Ishikawa (cell line): Measurements from ENCODE around the gene TGFBRAP1.

Experiments
- CEBPB ChIP-seq: IDR thresholded peaks from 2 replicates; pipeline ENCODE4 v1.6.1; 2012
- EGR1 ChIP-seq: IDR thresholded peaks from 2 replicates; pipeline ENCODE4 v1.6.1; 2012
- EP300 ChIP-seq: IDR thresholded peaks from 2 replicates; pipeline ENCODE4 v1.6.1; 2012; ENCODE audit warnings: borderline replicate concordance
- NFIC ChIP-seq: IDR thresholded peaks from 2 replicates; pipeline ENCODE4 v1.6.1; 2012
- RAD21 ChIP-seq: IDR thresholded peaks from 2 replicates; pipeline ENCODE4 v1.6.1; 2012; ENCODE audit warnings: low read depth
- TAF1 ChIP-seq: IDR thresholded peaks from 2 replicates; pipeline ENCODE4 v1.6.1; 2012; ENCODE audit warnings: low read depth, mild to moderate bottlenecking
- TCF12 ChIP-seq: IDR thresholded peaks from 2 replicates; pipeline ENCODE4 v1.6.1; 2012; ENCODE audit warnings: low read depth
- TEAD4 ChIP-seq: IDR thresholded peaks from 2 replicates; pipeline ENCODE4 v1.6.1; 2012
- YY1 ChIP-seq: IDR thresholded peaks from 2 replicates; pipeline ENCODE4 v1.6.1; 2012; ENCODE audit warnings: low read depth
- ZBTB7A ChIP-seq: IDR thresholded peaks from 2 replicates; pipeline ENCODE4 v1.6.1; 2012; ENCODE audit warnings: low read depth
- TF ChIP-seq, protein P1 (sequence below): IDR thresholded peaks from 2 replicates; pipeline ENCODE4 v1.6.1; 2012; ENCODE audit warnings: low read depth, mild to moderate bottlenecking
- TF ChIP-seq, protein P2 (sequence below): IDR thresholded peaks from 2 replicates; pipeline ENCODE4 v1.6.1; 2012
- TF ChIP-seq, protein P3 (sequence below): IDR thresholded peaks from 2 replicates; pipeline ENCODE4 v1.6.1; 2012

DNA sequence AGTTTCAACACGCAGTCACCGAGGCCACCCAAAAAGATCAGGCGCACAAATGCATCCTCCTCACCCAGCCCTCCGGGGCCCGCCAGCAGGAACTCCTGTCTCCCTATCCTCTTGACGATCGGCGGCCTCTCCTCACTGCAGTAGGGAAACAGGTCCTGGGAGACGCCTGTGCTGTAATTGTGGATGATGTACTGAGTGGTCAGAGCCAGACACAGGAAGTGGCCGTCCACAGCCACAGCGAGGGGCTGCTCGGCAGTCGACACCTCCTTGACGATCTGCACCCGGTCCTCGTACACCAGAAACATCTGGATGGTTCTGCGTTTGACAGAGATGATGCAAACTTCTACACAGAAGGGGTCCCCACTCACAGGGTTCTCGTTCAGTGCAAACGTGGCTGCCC is 22.0 kb downstream of the TGFBRAP1 start:
- TF ChIP-seq TCF12: no peak
- TF ChIP-seq RAD21: no peak
- TF ChIP-seq NFIC: no peak
- no peak for TF ChIP-seq CEBPB
- TF ChIP-seq ZBTB7A: no peak
- TF ChIP-seq EGR1: no peak
- TF ChIP-seq, protein P1, sequence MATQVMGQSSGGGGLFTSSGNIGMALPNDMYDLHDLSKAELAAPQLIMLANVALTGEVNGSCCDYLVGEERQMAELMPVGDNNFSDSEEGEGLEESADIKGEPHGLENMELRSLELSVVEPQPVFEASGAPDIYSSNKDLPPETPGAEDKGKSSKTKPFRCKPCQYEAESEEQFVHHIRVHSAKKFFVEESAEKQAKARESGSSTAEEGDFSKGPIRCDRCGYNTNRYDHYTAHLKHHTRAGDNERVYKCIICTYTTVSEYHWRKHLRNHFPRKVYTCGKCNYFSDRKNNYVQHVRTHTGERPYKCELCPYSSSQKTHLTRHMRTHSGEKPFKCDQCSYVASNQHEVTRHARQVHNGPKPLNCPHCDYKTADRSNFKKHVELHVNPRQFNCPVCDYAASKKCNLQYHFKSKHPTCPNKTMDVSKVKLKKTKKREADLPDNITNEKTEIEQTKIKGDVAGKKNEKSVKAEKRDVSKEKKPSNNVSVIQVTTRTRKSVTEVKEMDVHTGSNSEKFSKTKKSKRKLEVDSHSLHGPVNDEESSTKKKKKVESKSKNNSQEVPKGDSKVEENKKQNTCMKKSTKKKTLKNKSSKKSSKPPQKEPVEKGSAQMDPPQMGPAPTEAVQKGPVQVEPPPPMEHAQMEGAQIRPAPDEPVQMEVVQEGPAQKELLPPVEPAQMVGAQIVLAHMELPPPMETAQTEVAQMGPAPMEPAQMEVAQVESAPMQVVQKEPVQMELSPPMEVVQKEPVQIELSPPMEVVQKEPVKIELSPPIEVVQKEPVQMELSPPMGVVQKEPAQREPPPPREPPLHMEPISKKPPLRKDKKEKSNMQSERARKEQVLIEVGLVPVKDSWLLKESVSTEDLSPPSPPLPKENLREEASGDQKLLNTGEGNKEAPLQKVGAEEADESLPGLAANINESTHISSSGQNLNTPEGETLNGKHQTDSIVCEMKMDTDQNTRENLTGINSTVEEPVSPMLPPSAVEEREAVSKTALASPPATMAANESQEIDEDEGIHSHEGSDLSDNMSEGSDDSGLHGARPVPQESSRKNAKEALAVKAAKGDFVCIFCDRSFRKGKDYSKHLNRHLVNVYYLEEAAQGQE: no peak
- TF ChIP-seq YY1: no peak
- TF ChIP-seq, protein P2, sequence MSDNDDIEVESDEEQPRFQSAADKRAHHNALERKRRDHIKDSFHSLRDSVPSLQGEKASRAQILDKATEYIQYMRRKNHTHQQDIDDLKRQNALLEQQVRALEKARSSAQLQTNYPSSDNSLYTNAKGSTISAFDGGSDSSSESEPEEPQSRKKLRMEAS: no peak
- no peak for TF ChIP-seq TEAD4
- TF ChIP-seq, protein P3, sequence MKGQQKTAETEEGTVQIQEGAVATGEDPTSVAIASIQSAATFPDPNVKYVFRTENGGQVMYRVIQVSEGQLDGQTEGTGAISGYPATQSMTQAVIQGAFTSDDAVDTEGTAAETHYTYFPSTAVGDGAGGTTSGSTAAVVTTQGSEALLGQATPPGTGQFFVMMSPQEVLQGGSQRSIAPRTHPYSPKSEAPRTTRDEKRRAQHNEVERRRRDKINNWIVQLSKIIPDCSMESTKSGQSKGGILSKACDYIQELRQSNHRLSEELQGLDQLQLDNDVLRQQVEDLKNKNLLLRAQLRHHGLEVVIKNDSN: no peak
- no peak for TF ChIP-seq EP300
- no peak for TF ChIP-seq TAF1
